Activated CD8-positive, alpha-beta memory T cell treated with anti-CD3 and anti-CD28 coated beads, Interleukin-2, amount 10 ng/mL, durations not matched to agents 7 days and 5 days (primary cell): ENCODE data around the gene EDC4. TPM values are rescaled to one million over a fixed set of nuclear protein-coding genes. Genes with fewer than 3 reads are reported as not detected.
"Not testable (repeated sequence)": the region's sequence is repeated elsewhere in the genome, so short reads cannot be mapped to it uniquely, and the experiment has no call there.

ENCODE experiments used
- ATAC-seq: fragments of 150-1000 bp; cut with Tn5 transposase; one replicate; pipeline ENCODE4 v1.10.0; 2021; ENCODE audit warnings: moderate library complexity
- CTCF ChIA-PET: fragments of 350-600 bp; sonication (Branson Sonifier 250); formaldehyde crosslinking; loops from one replicate; lab custom pipeline; 2021; ENCODE audit warnings: antibody characterized with exemption; lab: Charles Lee
- DNase-seq: peaks from one replicate; pipeline ENCODE4 v3.0.0-alpha.2; 2020
- H3K27ac Mint-ChIP-seq: one replicate; pipeline ENCODE4 v1.8.0; 2021; ENCODE audit warnings: mild to moderate bottlenecking, mixed read lengths
- H3K27me3 Mint-ChIP-seq: one replicate; pipeline ENCODE4 v1.8.0; 2021; ENCODE audit warnings: mixed read lengths
- H3K36me3 Mint-ChIP-seq: one replicate; pipeline ENCODE4 v1.8.0; 2021; ENCODE audit warnings: mild to moderate bottlenecking, mixed read lengths
- H3K4me1 Mint-ChIP-seq: one replicate; pipeline ENCODE4 v1.8.0; 2021; ENCODE audit warnings: mixed read lengths
- H3K4me3 Mint-ChIP-seq: one replicate; pipeline ENCODE4 v1.8.0; 2021; ENCODE audit warnings: mild to moderate bottlenecking, moderate library complexity, mixed read lengths
- H3K9me3 Mint-ChIP-seq: one replicate; pipeline ENCODE4 v1.8.0; 2022; ENCODE audit warnings: low read depth, mixed read lengths
- total RNA-seq, 2 experiments: library from RNA; stranded (reverse); gene quantifications; one replicate each; pipeline ENCODE4 v1.2.3, GENCODE V29; 2021

The EDC4 gene, protein sequence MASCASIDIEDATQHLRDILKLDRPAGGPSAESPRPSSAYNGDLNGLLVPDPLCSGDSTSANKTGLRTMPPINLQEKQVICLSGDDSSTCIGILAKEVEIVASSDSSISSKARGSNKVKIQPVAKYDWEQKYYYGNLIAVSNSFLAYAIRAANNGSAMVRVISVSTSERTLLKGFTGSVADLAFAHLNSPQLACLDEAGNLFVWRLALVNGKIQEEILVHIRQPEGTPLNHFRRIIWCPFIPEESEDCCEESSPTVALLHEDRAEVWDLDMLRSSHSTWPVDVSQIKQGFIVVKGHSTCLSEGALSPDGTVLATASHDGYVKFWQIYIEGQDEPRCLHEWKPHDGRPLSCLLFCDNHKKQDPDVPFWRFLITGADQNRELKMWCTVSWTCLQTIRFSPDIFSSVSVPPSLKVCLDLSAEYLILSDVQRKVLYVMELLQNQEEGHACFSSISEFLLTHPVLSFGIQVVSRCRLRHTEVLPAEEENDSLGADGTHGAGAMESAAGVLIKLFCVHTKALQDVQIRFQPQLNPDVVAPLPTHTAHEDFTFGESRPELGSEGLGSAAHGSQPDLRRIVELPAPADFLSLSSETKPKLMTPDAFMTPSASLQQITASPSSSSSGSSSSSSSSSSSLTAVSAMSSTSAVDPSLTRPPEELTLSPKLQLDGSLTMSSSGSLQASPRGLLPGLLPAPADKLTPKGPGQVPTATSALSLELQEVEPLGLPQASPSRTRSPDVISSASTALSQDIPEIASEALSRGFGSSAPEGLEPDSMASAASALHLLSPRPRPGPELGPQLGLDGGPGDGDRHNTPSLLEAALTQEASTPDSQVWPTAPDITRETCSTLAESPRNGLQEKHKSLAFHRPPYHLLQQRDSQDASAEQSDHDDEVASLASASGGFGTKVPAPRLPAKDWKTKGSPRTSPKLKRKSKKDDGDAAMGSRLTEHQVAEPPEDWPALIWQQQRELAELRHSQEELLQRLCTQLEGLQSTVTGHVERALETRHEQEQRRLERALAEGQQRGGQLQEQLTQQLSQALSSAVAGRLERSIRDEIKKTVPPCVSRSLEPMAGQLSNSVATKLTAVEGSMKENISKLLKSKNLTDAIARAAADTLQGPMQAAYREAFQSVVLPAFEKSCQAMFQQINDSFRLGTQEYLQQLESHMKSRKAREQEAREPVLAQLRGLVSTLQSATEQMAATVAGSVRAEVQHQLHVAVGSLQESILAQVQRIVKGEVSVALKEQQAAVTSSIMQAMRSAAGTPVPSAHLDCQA (N-terminal part only)
- total RNA-seq = 100 to 1,000 TPM; 122 to 124 TPM

DNA sequence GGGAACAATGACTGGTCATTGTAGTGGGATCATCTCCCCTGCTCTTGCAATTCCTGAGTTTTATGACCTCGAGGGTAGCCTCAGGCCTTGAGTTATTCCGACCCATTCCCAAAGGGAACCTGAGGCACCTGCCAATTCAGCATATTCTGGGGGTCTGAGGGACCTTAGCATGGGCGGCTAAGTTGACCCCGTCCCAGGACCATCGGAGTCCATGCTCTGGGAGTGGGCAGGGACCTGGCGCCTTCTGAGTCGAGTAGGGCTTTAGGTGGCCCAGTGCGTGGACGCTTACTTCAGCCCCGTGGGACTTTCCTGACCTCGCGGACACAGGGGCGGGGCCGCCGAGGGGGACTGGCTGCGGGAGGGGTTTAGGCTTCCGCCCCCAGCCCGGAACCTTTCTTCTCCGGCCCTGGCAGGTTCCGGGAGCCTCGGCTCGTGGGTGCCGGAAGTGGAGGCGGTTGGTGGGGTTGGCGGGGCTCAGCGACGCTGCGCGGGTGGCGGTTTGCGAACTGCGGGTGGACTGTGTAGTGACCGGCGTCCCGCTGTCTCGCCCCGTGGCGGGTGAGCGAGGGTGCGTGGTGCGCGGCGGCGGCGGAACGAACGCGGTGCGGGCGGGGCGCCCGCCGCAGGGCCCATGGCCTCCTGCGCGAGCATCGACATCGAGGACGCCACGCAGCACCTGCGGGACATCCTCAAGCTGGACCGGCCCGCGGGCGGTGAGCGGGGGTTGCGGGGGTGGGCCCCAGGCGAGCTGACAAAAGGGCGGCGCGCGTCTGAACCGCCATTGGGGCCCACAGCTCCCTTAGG lies at the start of gene EDC4:
EDC4 (plus strand) TSS at position 422 of the 804 bp plus-strand sequence; CDS start at position 632, 210 bp downstream.
- Mint-ChIP-seq H3K4me3 (peak within 1 kb of the TSS; percentile 80), H3K9me3 (no peaks in the 10 kb centered on the region), H3K27ac (peak within 1 kb of the TSS; percentile 90), H3K4me1 (peaks cover 31% of the 10 kb centered on the region), H3K27me3 (no peaks in the 10 kb centered on the region), H3K36me3 (peaks cover 27% of the 10 kb centered on the region)
- peak; percentile 91 for DNase-seq
- peak; percentile 90 for ATAC-seq
- CTCF ChIA-PET = interaction anchor here (0.6 to 3.2 kb wide), 10 partner anchors 9 to 352 kb away, joined by 3 to 27 read pairs (median 6); partner anchors contain the start of genes DDX28, DUS2 and NRN1L

DNA sequence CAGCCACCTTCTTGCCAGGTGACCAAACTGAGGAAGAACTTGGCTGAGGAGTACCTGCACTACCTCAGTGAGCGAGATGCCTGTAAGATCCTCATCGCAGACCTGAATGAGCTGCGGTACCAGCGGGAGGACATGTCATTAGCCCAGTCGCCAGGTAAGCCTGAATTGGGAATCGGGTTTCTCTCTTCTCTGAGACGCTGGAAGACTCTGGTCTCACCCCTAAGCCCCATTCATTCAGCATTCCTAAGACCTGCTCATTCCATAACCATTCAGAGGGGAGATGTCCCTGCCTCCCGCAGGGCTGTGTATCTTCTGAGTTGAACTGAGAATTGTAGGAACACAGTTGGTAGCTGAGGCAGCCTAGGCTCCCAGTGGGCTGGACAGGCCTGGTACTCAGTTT lies 47.7 kb upstream of the EDC4 start:
- Mint-ChIP-seq H3K4me1 (no peaks in the 10 kb centered on the region), H3K27ac (no peak overlapping the region), H3K36me3 (peaks cover 3% of the 10 kb centered on the region), H3K27me3 (no peaks in the 10 kb centered on the region), H3K9me3 (no peaks in the 10 kb centered on the region), H3K4me3 (no peak overlapping the region)
- CTCF ChIA-PET = interaction anchor here (3.4 kb wide), 1 partner anchor 8 kb away, joined by 27 read pairs; no protein-coding TSS in a partner anchor
- ATAC-seq (no peak), DNase-seq (no peak)

DNA sequence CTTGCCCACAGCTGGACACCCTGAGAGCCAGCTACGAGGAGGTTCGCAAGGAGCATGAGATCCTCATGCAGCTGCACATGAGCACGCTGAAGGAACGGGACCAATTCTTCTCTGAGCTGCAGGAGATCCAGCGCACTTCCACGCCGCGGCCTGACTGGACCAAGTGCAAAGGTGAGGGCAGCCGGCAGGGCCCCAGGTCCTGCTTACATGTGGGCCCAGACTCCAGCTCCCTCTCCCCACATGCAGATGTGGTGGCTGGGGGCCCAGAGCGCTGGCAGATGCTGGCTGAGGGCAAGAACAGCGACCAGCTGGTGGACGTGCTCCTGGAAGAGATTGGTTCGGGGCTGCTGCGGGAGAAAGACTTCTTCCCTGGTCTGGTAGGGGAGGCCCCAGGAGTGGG lies 46.9 kb upstream of the EDC4 start:
- ATAC-seq (no peak), DNase-seq (no peak)
- CTCF ChIA-PET = interaction anchor here (3.4 kb wide), 1 partner anchor 9 kb away, joined by 27 read pairs; no protein-coding TSS in a partner anchor
- Mint-ChIP-seq H3K4me1 (no peaks in the 10 kb centered on the region), H3K27me3 (no peaks in the 10 kb centered on the region), H3K9me3 (no peaks in the 10 kb centered on the region), H3K4me3 (no peak overlapping the region), H3K36me3 (peaks cover 6% of the 10 kb centered on the region), H3K27ac (no peak overlapping the region)

DNA sequence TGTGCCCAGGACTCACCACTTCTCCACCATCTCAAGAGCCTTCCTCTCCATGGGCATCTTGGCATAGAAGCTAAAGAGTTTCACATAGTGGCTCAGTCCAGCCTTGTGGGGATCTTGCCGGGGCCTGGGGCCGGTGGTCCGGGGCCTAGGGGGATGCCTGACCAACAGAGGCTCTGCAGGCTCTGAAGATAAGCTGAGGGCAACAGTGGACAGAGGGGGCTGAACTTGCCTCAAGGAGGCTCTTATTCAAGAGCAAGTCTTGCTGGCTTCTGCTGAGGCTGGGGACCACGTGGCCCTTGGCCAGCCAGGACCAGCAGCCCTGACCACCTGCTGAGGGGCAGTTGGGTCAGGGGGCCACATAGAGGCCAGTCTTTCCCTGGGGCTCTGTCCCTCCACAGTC lies 44.2 kb upstream of the EDC4 start:
- DNase-seq (no peak), ATAC-seq (no peak)
- H3K4me1 Mint-ChIP-seq = peaks cover 10% of the 10 kb centered on the region
- H3K4me3 Mint-ChIP-seq = no peak overlapping the region
- CTCF ChIA-PET = interaction anchor here (1.0 to 2.9 kb wide), 3 partner anchors 12 to 27 kb away, joined by 3 to 20 read pairs (median 3); no protein-coding TSS in a partner anchor
- H3K27ac Mint-ChIP-seq = no peak overlapping the region
- H3K27me3 Mint-ChIP-seq = no peaks in the 10 kb centered on the region
- H3K9me3 Mint-ChIP-seq = no peaks in the 10 kb centered on the region
- peaks cover 9% of the 10 kb centered on the region for H3K36me3 Mint-ChIP-seq

DNA sequence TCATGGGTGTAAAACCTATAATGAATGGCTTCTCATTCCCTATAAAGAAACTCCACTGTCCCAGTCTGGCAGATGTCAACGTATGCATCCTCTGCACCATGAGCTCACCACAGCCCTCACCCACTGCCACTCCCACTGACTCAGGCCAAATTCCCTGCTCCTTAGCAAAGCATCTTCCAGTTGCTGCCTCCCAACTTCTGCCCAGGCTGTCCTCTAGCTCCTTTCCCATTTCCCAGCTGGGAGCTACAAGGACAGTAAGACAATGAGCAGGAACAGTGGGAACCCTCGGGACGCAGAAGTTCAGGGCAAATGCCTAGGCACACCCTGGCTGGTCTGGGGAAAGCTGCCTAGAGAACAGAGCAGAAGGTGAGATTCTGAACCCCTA lies 39.8 kb upstream of the EDC4 start:
- ATAC-seq (no peak), DNase-seq (no peak)
- no peaks in the 10 kb centered on the region for H3K9me3 Mint-ChIP-seq
- H3K36me3 Mint-ChIP-seq = peaks cover 9% of the 10 kb centered on the region
- peak overlapping the region; percentile 81 for H3K27ac Mint-ChIP-seq
- peak overlapping the region; percentile 83 for H3K4me3 Mint-ChIP-seq
- H3K27me3 Mint-ChIP-seq = no peaks in the 10 kb centered on the region
- CTCF ChIA-PET = interaction anchor here (0.6 to 7.2 kb wide), 11 partner anchors 11 to 312 kb away, joined by 3 to 73 read pairs (median 5); partner anchors contain the start of gene EDC4
- H3K4me1 Mint-ChIP-seq = peaks cover 12% of the 10 kb centered on the region

DNA sequence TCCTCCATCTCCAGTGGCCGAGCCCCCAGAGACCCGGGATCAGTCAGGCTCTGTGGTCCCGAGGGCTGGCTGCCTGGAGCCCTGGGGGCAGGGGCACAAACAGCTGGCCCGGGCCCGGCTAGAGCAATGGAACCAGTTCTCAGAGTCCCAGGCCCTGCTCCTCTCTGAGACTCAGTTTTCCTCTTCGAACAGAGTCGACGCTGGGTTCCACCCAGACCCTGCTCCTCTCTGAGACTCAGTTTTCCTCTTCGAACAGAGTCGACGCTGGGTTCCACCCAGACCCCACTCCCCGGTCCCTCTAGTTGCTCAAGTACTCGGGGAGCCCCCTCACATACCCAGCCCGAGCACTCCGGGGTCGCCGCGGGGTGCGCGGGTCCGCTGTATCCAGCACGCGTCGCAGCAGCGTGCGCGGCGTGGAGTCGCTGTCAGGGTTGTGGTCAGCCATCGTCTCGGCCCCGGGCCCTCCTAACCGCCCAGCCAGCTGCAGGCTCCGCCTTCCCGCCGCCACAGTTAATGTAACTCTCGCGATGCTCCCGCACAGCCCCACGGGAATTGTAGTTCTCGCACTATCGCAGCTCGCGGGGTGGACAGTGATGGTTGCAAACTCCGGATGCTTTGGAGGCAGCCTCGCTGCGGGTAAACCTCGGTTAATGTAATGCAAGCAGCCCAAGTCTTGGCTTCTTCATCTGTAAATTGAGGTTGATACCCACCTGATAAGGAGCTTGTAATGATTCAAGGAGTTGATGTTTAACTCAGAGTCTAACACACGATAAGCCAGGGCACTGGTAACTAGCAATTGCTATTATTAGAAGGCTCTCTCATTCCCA lies 39.2 kb upstream of the EDC4 start:
- CTCF ChIA-PET = interaction anchor here (0.6 to 7.2 kb wide), 14 partner anchors 11 to 312 kb away, joined by 3 to 73 read pairs (median 4); partner anchors contain the start of genes EDC4, RANBP10 and TSNAXIP1
- H3K27me3 Mint-ChIP-seq = no peaks in the 10 kb centered on the region
- H3K36me3 Mint-ChIP-seq = peaks cover 9% of the 10 kb centered on the region
- H3K27ac Mint-ChIP-seq = peak overlapping the region; percentile 81
- H3K9me3 Mint-ChIP-seq = no peaks in the 10 kb centered on the region
- peak overlapping the region; percentile 83 for H3K4me3 Mint-ChIP-seq
- ATAC-seq (peak; percentile 99), DNase-seq (peak; percentile 97)
- peaks cover 12% of the 10 kb centered on the region for H3K4me1 Mint-ChIP-seq

DNA sequence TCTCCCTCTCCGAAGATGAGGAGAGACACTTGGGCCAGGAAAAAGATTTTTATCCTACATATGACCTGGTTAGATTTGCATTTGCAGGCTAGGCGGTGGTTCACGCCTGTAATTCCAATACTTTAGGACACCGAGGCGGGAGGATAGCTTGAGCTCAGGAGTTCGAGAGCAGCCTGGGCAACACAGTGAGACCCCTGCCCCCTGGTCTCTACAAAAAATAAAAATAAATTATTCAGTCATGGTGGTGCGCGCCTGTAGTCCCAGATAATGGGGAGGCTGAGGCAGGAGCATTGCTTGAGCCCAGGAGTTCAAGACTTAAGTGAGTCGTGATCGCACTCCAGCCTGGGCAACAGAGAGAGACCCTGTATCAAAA lies 38.6 kb upstream of the EDC4 start:
- no peaks in the 10 kb centered on the region for H3K27me3 Mint-ChIP-seq
- peaks cover 12% of the 10 kb centered on the region for H3K4me1 Mint-ChIP-seq
- no peak for ATAC-seq
- H3K9me3 Mint-ChIP-seq = no peaks in the 10 kb centered on the region
- peaks cover 9% of the 10 kb centered on the region for H3K36me3 Mint-ChIP-seq
- peak overlapping the region; percentile 83 for H3K4me3 Mint-ChIP-seq
- peak overlapping the region; percentile 81 for H3K27ac Mint-ChIP-seq
- CTCF ChIA-PET = interaction anchor here (0.6 to 7.2 kb wide), 12 partner anchors 10 to 313 kb away, joined by 3 to 73 read pairs (median 6); partner anchors contain the start of genes EDC4, RANBP10 and TSNAXIP1
- DNase-seq = no peak

DNA sequence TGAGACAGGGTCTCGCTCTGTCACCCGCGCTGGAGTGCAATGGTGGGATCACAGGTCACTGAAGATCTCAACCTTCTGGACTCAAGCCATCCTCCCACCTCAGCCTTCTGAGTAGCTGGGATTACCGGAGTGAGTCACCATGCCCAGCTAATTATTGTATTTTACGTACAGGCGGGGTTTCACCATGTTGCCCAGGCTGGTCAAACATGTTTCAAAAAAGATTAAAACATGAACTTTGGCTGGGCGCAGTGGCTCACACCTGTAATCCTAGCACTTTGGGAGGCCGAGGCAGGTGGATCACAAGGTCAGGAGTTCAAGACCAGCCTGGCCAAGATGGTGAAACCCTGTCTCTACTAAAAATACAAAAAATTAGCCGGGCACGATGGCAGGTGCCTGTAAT lies 35.7 kb upstream of the EDC4 start:
- H3K4me3 Mint-ChIP-seq, ATAC-seq, H3K27me3 Mint-ChIP-seq, H3K9me3 Mint-ChIP-seq, H3K27ac Mint-ChIP-seq, H3K36me3 Mint-ChIP-seq, DNase-seq: not testable (repeated sequence)
- CTCF ChIA-PET = interaction anchor here (7.2 kb wide), 1 partner anchor 21 kb away, joined by 73 read pairs; no protein-coding TSS in a partner anchor
- peaks cover 17% of the 10 kb centered on the region for H3K4me1 Mint-ChIP-seq

DNA sequence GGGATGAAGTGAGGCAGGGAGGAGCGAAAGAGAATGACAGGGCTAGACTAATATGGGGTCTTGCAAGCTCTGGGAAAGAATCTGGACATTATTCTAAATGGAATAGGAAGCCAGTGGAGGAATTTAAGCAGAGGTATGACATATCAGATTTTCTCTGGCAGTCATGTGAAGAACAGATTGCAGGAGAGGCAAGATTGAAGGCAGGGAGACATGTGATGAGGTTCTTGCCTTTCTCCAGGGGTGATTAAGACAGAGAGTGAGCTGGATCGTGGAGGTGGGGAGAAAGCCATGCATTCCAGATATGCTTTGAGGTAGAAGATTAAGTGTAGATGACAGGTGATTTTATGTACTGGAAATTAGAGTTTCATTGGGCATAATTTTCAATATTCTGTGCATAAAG lies 35.0 kb upstream of the EDC4 start:
- DNase-seq (no peak), ATAC-seq (no peak)
- Mint-ChIP-seq H3K4me1 (peaks cover 11% of the 10 kb centered on the region), H3K4me3 (no peak overlapping the region), H3K9me3 (no peaks in the 10 kb centered on the region), H3K27ac (no peak overlapping the region), H3K36me3 (no peaks in the 10 kb centered on the region), H3K27me3 (no peaks in the 10 kb centered on the region)
- CTCF ChIA-PET = interaction anchor here (7.2 kb wide), 1 partner anchor 22 kb away, joined by 73 read pairs; no protein-coding TSS in a partner anchor

DNA sequence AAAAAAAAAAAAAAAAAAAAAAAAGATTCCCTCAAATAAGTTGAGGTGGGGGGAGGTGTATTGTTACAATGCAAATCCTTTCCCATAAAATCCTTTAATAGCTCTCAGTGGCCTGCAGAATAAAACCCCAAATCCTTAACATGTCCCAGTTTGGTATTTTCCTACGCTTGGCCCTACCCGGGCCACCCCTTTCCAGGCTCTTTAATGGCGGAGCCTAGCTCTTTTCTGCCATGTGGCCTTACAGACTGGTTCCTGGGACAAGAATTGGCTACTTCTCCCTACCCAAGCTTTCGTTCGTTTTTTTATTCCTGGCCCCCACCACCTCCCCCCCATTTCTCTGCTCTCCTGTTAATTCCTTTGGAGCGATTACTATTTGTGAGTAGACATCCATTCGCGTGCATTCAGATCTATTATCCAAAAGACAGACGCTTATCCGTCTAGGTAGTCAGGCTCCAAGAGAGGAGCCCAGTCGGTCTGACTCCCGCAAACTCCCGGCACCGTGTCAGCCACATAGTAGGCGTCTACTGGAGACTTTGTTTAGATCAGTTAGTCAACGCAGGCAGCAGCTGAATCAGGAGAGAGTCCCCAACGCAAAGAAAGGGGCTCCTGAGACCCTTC lies 31.5 kb upstream of the EDC4 start:
- Mint-ChIP-seq H3K9me3 (no peaks in the 10 kb centered on the region), H3K36me3 (peaks cover 5% of the 10 kb centered on the region), H3K27ac (peak overlapping the region; percentile 98), H3K27me3 (no peaks in the 10 kb centered on the region), H3K4me1 (peaks cover 37% of the 10 kb centered on the region), H3K4me3 (peak overlapping the region; percentile 91)
- DNase-seq = no peak
- no peak for ATAC-seq
- CTCF ChIA-PET = interaction anchor here (0.7 to 1.8 kb wide), 4 partner anchors 25 to 939 kb away, joined by 3 to 9 read pairs (median 4); no protein-coding TSS in a partner anchor
